Uterus (tissue), 2 donors: ENCODE data around the gene DOCK3.

Experiments
- POLR2A ChIP-seq, 2 donors: fragments of 450-650 bp; IDR thresholded peaks; one replicate each; pipeline ENCODE4 v1.6.1; 2016; ENCODE audit warnings: antibody characterized with exemption in 2 of 2, mild to moderate bottlenecking in 1 of 2, moderate library complexity in 1 of 2
- TF ChIP-seq, protein P1 (sequence below), 4 experiments: fragments of 200-600 bp in 2 of 4; fragments of 450-650 bp in 2 of 4; sonication (generic) in 2 of 4; IDR thresholded peaks; one replicate each; pipeline ENCODE4 v1.5.1; 2016 to 2019; ENCODE audit warnings: antibody characterized with exemption in 4 of 4, mild to moderate bottlenecking in 2 of 4, moderate library complexity in 1 of 4

- TF ChIP-seq, protein P1, sequence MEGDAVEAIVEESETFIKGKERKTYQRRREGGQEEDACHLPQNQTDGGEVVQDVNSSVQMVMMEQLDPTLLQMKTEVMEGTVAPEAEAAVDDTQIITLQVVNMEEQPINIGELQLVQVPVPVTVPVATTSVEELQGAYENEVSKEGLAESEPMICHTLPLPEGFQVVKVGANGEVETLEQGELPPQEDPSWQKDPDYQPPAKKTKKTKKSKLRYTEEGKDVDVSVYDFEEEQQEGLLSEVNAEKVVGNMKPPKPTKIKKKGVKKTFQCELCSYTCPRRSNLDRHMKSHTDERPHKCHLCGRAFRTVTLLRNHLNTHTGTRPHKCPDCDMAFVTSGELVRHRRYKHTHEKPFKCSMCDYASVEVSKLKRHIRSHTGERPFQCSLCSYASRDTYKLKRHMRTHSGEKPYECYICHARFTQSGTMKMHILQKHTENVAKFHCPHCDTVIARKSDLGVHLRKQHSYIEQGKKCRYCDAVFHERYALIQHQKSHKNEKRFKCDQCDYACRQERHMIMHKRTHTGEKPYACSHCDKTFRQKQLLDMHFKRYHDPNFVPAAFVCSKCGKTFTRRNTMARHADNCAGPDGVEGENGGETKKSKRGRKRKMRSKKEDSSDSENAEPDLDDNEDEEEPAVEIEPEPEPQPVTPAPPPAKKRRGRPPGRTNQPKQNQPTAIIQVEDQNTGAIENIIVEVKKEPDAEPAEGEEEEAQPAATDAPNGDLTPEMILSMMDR (IDR thresholded peaks at IDR 0.05): no peak
- no peak for TF ChIP-seq POLR2A (IDR thresholded peaks at IDR 0.05)
These were observed 388.3 kb downstream of the DOCK3 start for GRCh38 chr3:51063053-51063452.
